Stimulated activated CD8-positive, alpha-beta memory T cell treated with anti-CD3 and anti-CD28 coated beads, Interleukin-12 subunit alpha, Interleukin-12 subunit beta, amount 100 ng/mL, for 1 hour (primary cell): ENCODE results near the gene ASB1.

Experiments
- DNase-seq: peaks from one replicate; pipeline ENCODE4 v3.0.0-alpha.2; 2020; ENCODE audit warnings: low read depth

The ASB1 gene

GRCh38 chr2:238495422-238495821 lies 68.7 kb downstream of the ASB1 start:
- no peak for DNase-seq

- DNase-seq = no peak
Observed at GRCh38 chr2:238496756-238497609, 70.3 kb downstream of the ASB1 start.

GRCh38 chr2:238497610-238498005 lies 70.9 kb downstream of the ASB1 start:
- no peak for DNase-seq

GRCh38 chr2:238498188-238498587 lies 71.5 kb downstream of the ASB1 start:
- no peak for DNase-seq

GRCh38 chr2:238498691-238499295 lies 72.1 kb downstream of the ASB1 start:
- DNase-seq = no peak

- no peak for DNase-seq
Observed at GRCh38 chr2:238499731-238500580, 73.2 kb downstream of the ASB1 start.

GRCh38 chr2:238501311-238501710 lies 74.6 kb downstream of the ASB1 start:
- DNase-seq = no peak
